Adrenal gland (tissue), 12 donors: ENCODE data around the gene SIGLEC10. TPM values are rescaled to one million over a fixed set of nuclear protein-coding genes. Genes with fewer than 3 reads are reported as not detected.

Source experiments
- DNase-seq, 7 donors: peaks; one replicate each; pipeline ENCODE4 v3.0.0-alpha.2; 2019 to 2020
- H3K27ac ChIP-seq, 5 donors: fragments of 200-600 bp; sonication (generic) in 4 of 5; 1 replicate in 3 of 5; 2 replicates in 2 of 5; pipeline versions ENCODE4 v1.5.1 to v1.8.0; 2016 to 2020; ENCODE audit warnings: mild to moderate bottlenecking in 1 of 5
- H3K27me3 ChIP-seq: fragments of 200-600 bp; 2 replicates; pipeline ENCODE4 v1.8.0; 2021
- H3K36me3 ChIP-seq, 2 donors: fragments of 200-600 bp; replicated peaks in 1 of 2; 1 replicate in 1 of 2; 2 replicates in 1 of 2; pipeline versions ENCODE4 v1.5.1 to v1.8.0; 2018 to 2022
- H3K4me1 ChIP-seq, 2 donors: fragments of 200-600 bp; replicated peaks in 1 of 2; 1 replicate in 1 of 2; 2 replicates in 1 of 2; pipeline versions ENCODE4 v1.5.1 to v1.8.0; 2018 to 2021
- H3K4me3 ChIP-seq, 4 donors: fragments of 200-600 bp; sonication (generic) in 3 of 4; one replicate each; pipeline ENCODE4 v1.5.1; 2016 to 2018
- H3K9me3 ChIP-seq, 3 donors: fragments of 200-600 bp; sonication (generic) in 1 of 3; replicated peaks in 1 of 3; 1 replicate in 2 of 3; 2 replicates in 1 of 3; pipeline versions ENCODE4 v1.5.1 to v1.8.0; 2016 to 2021
- POLR2A ChIP-seq, 2 donors: fragments of 450-650 bp; IDR thresholded peaks; one replicate each; pipeline ENCODE4 v1.6.1; 2017; ENCODE audit warnings: antibody characterized with exemption in 2 of 2, mild to moderate bottlenecking in 2 of 2, moderate library complexity in 1 of 2
- WGBS, 4 donors: extraction: QIAGEN DNeasy Blood & Tissue Kit in 2 of 4; methylation state at CpG; one replicate each; pipeline versions ENCODE4 v1.1.5 to v1.1.7; 2013 to 2017; 5-methylcytosine and 5-hydroxymethylcytosine counted together
- intact Hi-C, 2 donors: fragments of 100-400 bp; cut with DNase I; formaldehyde crosslinking; loops; one replicate each; pipeline versions ENCODE4 v1.14.1 to v1.15.0; 2022 to 2023
- polyA plus RNA-seq, 3 donors: library from polyadenylated mRNA; stranded (reverse); fragments of 200-250 nt in 2 of 3; fragments of 350-450 nt in 1 of 3; fragmentation: Illumina TruSeq in 1 of 3; extraction: RNeasy Lipid Tissue Mini Kit (QIAGEN cat#74804) in 1 of 3; gene quantifications; one replicate each; pipeline ENCODE4 v1.2.3, GENCODE V29; 2013 to 2014
- total RNA-seq, 9 donors: library from RNA; depleted of rRNA in 4 of 9; stranded (reverse); fragments of >200 nt in 4 of 9; fragments of 120-200 nt in 1 of 9; fragmentation: NEBNext Ultra II Directional in 1 of 9; extraction: Animal tissue kit (Norgen Biotek cat#: 25700) in 1 of 9; gene quantifications; one replicate each; pipeline versions ENCODE4 v1.1.0 to v1.2.4, GENCODE V29; 2013 to 2023
- TF ChIP-seq, protein P1 (sequence below), 6 experiments: fragments of 450-650 bp in 4 of 6; fragments of 200-600 bp in 2 of 6; sonication (generic) in 1 of 6; IDR thresholded peaks; 1 replicate in 5 of 6; 2 replicates in 1 of 6; pipeline versions ENCODE4 v1.5.1 to v1.8.0; 2016 to 2021; ENCODE audit warnings: antibody characterized with exemption in 6 of 6, mild to moderate bottlenecking in 2 of 6, moderate library complexity in 1 of 6
- donor health status: healthy with polysubstance abuse.
- donor health status: Bipolar disorder and iron deficiency.
- donor health status: DM: yes; HTN: yes; CAD: no.
- donor health status: DM: no; HTN: no; CAD: no.
- donor health status: DM: no; HTN: no; CAD: no.
- donor health status: DM: yes; HTN: yes; CAD: no.

SIGLEC10 gene
- total and polyA plus RNA-seq, 12 donors, result 0.89 to 70.7 (median 15.8) TPM

DNA sequence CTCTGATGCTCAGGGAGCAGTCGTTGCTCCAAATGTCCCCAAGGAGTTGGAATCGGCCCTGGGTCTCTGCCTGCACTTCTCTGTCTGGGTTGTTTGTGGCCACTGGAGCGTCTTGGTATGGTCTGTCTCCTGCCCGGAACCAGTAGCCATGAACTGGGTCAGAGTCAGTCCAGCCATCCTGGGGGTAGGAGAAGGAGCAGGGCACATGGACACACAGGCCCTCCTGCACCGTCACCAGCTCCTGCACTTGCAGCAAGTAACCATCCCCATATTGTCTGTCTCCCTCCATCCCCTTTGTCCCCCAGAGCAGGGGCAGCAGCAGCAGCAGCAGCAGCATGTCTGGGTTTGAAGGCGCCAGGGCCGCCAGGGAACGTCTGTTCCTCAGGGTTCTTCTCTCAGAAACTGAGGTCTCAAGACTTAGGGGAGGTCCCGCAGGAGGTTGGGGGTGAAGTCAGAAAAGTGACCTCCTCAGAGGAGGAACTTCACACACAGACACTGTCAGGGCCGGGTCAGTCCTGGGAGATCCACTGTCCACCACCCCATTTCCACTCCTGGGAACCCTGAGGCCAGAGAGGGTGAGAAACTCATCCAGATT, 40.7 kb upstream of the SIGLEC10 start, which contains the start of gene SIGLEC8:
Gene SIGLEC8, minus strand, starts transcription at position 404 of the 595 bp plus-strand sequence. Its CDS starts 67 bp downstream, at position 337.
- peak in 1 of 7 donors; percentile 15 for DNase-seq
- no peaks in the 10 kb centered on the region for H3K9me3 ChIP-seq
- H3K27me3 ChIP-seq, result peaks cover 5% of the 10 kb centered on the region
- no peaks in the 10 kb centered on the region for H3K4me1 ChIP-seq
- 48 to 63% (median 54%) methylated on average over 7 to 10 of the region's 10 CpGs for whole genome bisulfite sequencing, 4 donors
- TF ChIP-seq, protein P1, sequence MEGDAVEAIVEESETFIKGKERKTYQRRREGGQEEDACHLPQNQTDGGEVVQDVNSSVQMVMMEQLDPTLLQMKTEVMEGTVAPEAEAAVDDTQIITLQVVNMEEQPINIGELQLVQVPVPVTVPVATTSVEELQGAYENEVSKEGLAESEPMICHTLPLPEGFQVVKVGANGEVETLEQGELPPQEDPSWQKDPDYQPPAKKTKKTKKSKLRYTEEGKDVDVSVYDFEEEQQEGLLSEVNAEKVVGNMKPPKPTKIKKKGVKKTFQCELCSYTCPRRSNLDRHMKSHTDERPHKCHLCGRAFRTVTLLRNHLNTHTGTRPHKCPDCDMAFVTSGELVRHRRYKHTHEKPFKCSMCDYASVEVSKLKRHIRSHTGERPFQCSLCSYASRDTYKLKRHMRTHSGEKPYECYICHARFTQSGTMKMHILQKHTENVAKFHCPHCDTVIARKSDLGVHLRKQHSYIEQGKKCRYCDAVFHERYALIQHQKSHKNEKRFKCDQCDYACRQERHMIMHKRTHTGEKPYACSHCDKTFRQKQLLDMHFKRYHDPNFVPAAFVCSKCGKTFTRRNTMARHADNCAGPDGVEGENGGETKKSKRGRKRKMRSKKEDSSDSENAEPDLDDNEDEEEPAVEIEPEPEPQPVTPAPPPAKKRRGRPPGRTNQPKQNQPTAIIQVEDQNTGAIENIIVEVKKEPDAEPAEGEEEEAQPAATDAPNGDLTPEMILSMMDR (IDR thresholded peaks at IDR 0.05), result no peak
- no peak for TF ChIP-seq POLR2A (IDR thresholded peaks at IDR 0.05)
- H3K27ac ChIP-seq, result peak within 1 kb of the TSS in 3 of 5 donors; percentile 27 to 65 (median 44)
- no peaks in the 10 kb centered on the region for H3K36me3 ChIP-seq
- H3K4me3 ChIP-seq, result no peak within 1 kb of the TSS
- intact Hi-C loops, result no loop called here

DNA sequence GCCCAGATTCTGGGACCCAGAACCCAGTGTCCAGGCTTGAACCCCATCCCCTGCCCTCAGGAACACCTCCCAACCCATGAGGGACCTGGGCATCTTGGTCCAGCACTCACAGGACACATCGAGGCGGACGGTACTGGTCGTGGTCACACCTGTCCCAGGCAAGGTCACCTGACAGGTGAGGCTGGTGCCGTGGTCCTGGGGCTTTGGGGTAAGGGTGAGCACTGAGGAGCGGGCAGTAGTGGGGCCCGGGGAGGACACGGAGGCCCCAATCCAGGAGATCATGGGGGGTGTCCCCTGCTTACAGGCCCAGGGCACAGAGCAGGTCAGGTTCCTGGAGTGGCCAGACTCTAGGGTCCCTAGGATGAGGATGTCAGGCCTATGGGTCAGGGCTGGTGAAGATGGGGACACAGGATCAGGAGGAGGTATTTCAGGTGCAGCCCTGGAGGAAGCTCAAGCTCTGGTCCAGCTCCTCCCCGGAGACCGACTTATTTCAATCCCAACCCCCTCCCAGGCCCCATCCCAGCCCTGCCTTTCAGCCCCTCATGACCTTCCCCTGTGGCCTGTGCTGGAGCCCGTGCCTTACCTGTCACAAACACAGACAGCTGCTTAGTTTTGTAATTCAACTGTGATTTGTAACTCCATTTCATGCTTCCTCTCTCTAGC, 40.0 kb upstream of the SIGLEC10 start:
- H3K27me3 ChIP-seq, result peaks cover 5% of the 10 kb centered on the region
- peak overlapping the region in 3 of 5 donors; percentile 27 to 65 (median 44) for H3K27ac ChIP-seq
- no peak overlapping the region for H3K4me3 ChIP-seq
- H3K36me3 ChIP-seq, result no peaks in the 10 kb centered on the region
- TF ChIP-seq POLR2A (IDR thresholded peaks at IDR 0.05), result no peak
- TF ChIP-seq, protein P1 (IDR thresholded peaks at IDR 0.05), result no peak
- DNase-seq, result peak in 1 of 7 donors; percentile 8
- WGBS, 4 donors, result 58 to 87% (median 80%) methylated on average over 6 to 11 of the region's 11 CpGs
- no peaks in the 10 kb centered on the region for H3K9me3 ChIP-seq
- no peaks in the 10 kb centered on the region for H3K4me1 ChIP-seq
- intact Hi-C loops, result no loop called here

DNA sequence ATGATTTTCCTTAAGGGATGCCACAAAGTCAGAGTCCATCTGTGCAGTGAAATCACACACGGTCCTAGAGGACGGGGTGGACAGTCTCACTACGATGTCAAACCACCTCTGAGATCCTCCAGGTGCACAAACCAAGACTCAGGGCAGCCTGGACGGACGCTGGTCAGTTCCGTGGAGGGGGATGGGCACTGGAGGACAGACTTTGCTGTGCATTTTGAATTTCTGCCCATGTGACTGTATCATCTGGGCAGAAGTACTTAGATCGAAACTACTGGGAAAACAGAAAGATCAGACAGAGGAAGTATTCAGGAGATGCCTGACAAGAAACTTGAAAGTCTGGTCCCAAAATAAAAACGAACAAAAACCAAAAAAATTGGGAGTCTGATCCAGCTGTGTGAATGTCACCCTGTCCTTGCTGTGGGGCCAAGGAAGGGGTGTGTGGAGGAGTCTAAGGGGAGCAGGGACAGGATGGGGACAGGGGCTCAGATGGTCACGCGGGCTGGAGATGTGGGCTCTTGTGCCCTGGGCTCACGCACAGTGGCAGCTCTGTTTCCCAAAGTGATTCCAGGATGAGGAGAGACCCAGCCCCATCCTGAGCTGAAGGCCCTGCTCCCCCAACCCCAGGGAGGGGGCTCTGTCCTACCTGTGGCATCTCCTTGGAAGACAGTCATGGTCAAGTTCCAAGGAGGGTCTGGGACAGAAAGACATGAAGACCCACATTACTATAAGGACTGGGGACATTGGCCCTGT, 39.3 kb upstream of the SIGLEC10 start:
- peak in 2 of 7 donors; percentile 32 to 38 for DNase-seq
- WGBS, 4 donors, result 56 to 65% (median 60%) methylated on average over 11 of the region's 11 CpGs
- intact Hi-C loops, result no loop called here
- TF ChIP-seq POLR2A (IDR thresholded peaks at IDR 0.05), result no peak
- TF ChIP-seq, protein P1 (IDR thresholded peaks at IDR 0.05), result no peak
- H3K36me3 ChIP-seq, result no peaks in the 10 kb centered on the region
- peaks cover 2% of the 10 kb centered on the region for H3K27me3 ChIP-seq
- H3K4me3 ChIP-seq, result no peak overlapping the region
- peak overlapping the region in 2 of 5 donors; percentile 44 to 68 for H3K27ac ChIP-seq
- H3K4me1 ChIP-seq, result no peaks in the 10 kb centered on the region
- no peaks in the 10 kb centered on the region for H3K9me3 ChIP-seq

DNA sequence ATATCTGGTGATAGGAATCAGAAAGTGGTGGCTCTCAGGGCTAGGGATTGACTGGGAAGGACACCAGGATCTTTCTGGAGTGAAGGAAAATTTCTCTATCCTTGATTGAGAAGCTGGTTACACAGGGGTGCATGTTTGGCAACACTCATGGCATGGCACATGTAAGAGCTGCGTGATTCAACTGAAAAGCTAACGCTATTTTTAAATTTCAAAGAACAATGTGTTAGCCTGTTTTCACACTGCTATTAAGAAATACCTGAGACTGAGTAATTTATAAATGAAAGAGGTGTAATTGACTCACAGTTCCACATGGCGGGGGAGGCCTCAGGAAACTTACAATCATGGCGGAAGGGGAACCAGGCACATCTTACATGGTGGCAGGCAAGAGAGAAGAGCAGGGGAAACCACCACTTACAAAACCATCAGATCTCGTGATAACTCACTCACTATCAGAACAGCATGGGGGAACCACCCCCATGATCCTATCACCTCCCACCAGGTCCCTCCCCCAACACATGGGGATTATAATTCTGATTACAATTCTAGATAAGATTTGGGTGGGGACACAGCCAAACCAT, 33.4 kb upstream of the SIGLEC10 start:
- TF ChIP-seq, protein P1 (IDR thresholded peaks at IDR 0.05), result no peak
- TF ChIP-seq POLR2A (IDR thresholded peaks at IDR 0.05), result no peak
- H3K4me1 ChIP-seq, result no peaks in the 10 kb centered on the region

More for the DNA sequence above, 33.4 kb upstream of the SIGLEC10 start:
- H3K4me3 ChIP-seq, result no peak overlapping the region
- no peak for DNase-seq
- WGBS, 4 donors, result 80 to 85% (median 84%) methylated on average over 5 of the region's 5 CpGs
- H3K27me3 ChIP-seq, result no peaks in the 10 kb centered on the region
- intact Hi-C loops, result no loop called here
- no peaks in the 10 kb centered on the region for H3K9me3 ChIP-seq
- H3K27ac ChIP-seq, result no peak overlapping the region
- no peaks in the 10 kb centered on the region for H3K36me3 ChIP-seq
